Peyer's patch (tissue), 4 donors: Measurements from ENCODE around the gene LRCH3.

Experiments used
- POLR2A ChIP-seq, 2 donors: fragments of 450-650 bp; IDR thresholded peaks; one replicate each; pipeline ENCODE4 v1.5.1; 2017; ENCODE audit warnings: antibody characterized with exemption in 2 of 2, mild to moderate bottlenecking in 2 of 2, moderate library complexity in 2 of 2
- TF ChIP-seq, protein P1 (sequence below), 6 experiments: fragments of 450-650 bp in 4 of 6; fragments of 200-600 bp in 2 of 6; sonication (generic) in 1 of 6; IDR thresholded peaks; one replicate each; pipeline ENCODE4 v1.5.1; 2017 to 2019; ENCODE audit warnings: antibody characterized with exemption in 6 of 6, mild to moderate bottlenecking in 3 of 6, moderate library complexity in 1 of 6

DNA sequence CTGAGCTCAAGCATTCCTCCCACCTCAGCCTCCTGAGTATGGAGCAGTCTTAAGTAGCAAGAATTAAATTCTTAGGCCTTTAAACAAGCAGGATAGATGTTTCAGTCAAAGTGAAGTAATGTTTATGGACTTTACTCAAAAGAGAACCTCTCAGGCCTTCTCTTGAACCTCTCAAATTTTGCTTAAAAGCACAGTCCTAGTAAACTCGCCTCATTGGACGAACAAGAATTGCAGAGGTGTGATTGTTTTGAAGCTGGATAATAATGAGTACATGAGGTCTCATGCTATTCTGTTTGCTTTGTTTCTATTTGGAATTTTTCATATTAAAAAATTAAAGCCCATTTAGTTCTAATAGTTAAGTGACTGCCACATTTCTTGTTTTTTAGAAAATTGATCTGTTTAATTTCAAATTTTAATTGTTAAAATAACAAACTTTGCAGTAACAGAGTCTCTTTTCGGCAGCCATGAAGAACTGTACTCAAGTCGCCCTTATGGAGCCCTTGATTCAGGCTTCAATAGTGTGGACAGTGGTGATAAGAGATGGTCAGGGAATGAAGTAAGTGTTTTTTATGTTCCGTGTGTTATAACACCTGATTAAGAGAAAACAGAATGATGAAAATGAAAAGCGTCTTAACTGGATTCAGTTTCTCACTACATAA, 39.4 kb downstream of the LRCH3 start:
- no peak for TF ChIP-seq POLR2A (IDR thresholded peaks at IDR 0.05)
- TF ChIP-seq, protein P1, sequence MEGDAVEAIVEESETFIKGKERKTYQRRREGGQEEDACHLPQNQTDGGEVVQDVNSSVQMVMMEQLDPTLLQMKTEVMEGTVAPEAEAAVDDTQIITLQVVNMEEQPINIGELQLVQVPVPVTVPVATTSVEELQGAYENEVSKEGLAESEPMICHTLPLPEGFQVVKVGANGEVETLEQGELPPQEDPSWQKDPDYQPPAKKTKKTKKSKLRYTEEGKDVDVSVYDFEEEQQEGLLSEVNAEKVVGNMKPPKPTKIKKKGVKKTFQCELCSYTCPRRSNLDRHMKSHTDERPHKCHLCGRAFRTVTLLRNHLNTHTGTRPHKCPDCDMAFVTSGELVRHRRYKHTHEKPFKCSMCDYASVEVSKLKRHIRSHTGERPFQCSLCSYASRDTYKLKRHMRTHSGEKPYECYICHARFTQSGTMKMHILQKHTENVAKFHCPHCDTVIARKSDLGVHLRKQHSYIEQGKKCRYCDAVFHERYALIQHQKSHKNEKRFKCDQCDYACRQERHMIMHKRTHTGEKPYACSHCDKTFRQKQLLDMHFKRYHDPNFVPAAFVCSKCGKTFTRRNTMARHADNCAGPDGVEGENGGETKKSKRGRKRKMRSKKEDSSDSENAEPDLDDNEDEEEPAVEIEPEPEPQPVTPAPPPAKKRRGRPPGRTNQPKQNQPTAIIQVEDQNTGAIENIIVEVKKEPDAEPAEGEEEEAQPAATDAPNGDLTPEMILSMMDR (IDR thresholded peaks at IDR 0.05): no peak
